HepG2 (cell line): Measurements from ENCODE around the gene EBF3. TPM values are rescaled to one million over a fixed set of nuclear protein-coding genes. Genes with fewer than 3 reads are reported as not detected.

Experiments
- KLF11 ChIP-seq: IDR thresholded peaks from 2 replicates; pipeline ENCODE4 v1.6.1; 2016; ENCODE audit warnings: missing compliant biosample characterization
- NKX3-1 ChIP-seq: sonication (generic); formaldehyde crosslinking; IDR thresholded peaks from 2 replicates; pipeline ENCODE4 v1.5.0; 2020; ENCODE audit warnings: missing genetic modification reagents
- REL ChIP-seq: sonication (generic); formaldehyde crosslinking; conservative IDR thresholded peaks from 2 replicates; pipeline ENCODE4 v1.8.0; 2022; ENCODE audit warnings: mild to moderate bottlenecking, missing genetic modification reagents, moderate library complexity
- RXRB ChIP-seq: IDR thresholded peaks from 2 replicates; pipeline ENCODE4 v1.6.1; 2016; ENCODE audit warnings: borderline replicate concordance, missing genetic modification reagents, missing compliant biosample characterization
- polyA plus RNA-seq, 8 experiments: library from polyadenylated mRNA; depleted of rRNA in 3 of 8; stranded (reverse) in 7 of 8; unstranded in 1 of 8; fragments of >200 nt; fragmentation: Illumina TruSeq in 4 of 8; extraction: Trizol in 4 of 8; gene quantifications; 2 replicates each; pipeline versions ENCODE4 v1.2.1 to v1.2.3, GENCODE V29; 2011 to 2016; ENCODE audit warnings: low read depth in 4 of 8, missing spikeins in 1 of 8, mixed read lengths in 1 of 8; ENCODE audit not compliant: insufficient read depth in 1 of 8
- total RNA-seq, 5 experiments: library from RNA; depleted of rRNA; stranded (reverse); fragments of >200 nt; fragmentation: Illumina TruSeq; extraction: Trizol; gene quantifications; 2 replicates each; pipeline ENCODE4 v1.2.3, GENCODE V29; 2016; ENCODE audit warnings: low read depth in 1 of 5
- TF ChIP-seq, protein P1 (sequence below): sonication (generic); formaldehyde crosslinking; IDR thresholded peaks from 2 replicates; pipeline ENCODE4 v1.9.0; 2021; ENCODE audit warnings: missing genetic modification reagents, mild to moderate bottlenecking, borderline replicate concordance
- TF ChIP-seq, protein P2 (sequence below): sonication (generic); formaldehyde crosslinking; IDR thresholded peaks from 2 replicates; pipeline ENCODE4 v1.4.0; 2020; ENCODE audit warnings: missing genetic modification reagents, mild to moderate bottlenecking, borderline replicate concordance
- TF ChIP-seq, protein P3 (sequence below): sonication (generic); formaldehyde crosslinking; IDR thresholded peaks from 2 replicates; pipeline ENCODE4 v1.8.0; 2022; ENCODE audit warnings: mild to moderate bottlenecking, missing genetic modification reagents, moderate library complexity
- TF ChIP-seq, protein P4 (sequence below): sonication (generic); formaldehyde crosslinking; conservative IDR thresholded peaks from 2 replicates; pipeline ENCODE4 v1.8.0; 2022; ENCODE audit warnings: missing genetic modification reagents

The EBF3 gene
- total and polyA plus RNA-seq, 2 of the 13 experiments (the other 11 are each of a cell fraction or from before 2014, with no cell fraction given) = not detected

DNA sequence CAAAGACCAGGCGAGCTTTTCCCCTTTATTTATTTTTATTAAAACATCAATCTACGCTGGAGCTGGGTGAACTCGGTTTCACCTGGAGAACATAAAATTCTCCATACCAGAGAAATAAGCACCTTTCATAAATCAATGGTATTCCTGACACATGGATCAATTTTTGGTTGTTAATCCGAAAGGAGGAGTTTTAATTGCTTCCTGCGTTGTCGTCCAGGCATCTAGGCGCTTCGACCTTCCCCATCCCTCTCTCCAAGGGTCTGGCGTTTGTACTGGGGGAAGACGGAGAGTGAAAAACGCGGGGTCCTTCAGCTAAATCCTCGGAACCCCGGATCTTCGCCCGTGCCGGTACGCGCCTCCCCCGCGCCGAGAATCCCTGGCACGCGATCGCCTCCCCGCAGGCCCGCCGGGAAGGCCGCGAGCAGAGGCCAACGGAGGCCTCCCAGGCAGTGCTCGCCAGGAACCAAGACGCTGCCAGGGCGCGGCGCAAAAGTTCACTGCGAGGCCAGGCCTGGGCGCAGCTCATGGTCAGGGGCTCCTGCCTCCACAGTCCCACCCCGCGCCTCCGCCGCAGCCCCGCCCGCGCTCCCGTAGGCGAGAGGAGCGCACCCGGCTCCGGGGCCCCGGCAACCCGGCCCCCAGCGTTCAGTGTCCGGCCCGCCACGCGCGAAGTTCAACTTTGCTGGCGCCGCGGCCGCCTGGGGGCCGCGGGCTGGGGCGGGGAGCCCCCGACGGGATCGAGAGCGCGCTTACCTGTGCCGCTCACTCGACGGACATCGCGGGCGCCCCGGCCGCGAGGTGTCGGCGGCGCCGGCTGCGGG, 8.3 kb upstream of the EBF3 start (continued):
- TF ChIP-seq RXRB (CRISPR knock-in tag) (no peak), KLF11 (CRISPR knock-in tag) (no peak), NKX3-1 (CRISPR knock-in tag) (no peak), REL (CRISPR knock-in tag) (no peak)
- TF ChIP-seq, protein P1, sequence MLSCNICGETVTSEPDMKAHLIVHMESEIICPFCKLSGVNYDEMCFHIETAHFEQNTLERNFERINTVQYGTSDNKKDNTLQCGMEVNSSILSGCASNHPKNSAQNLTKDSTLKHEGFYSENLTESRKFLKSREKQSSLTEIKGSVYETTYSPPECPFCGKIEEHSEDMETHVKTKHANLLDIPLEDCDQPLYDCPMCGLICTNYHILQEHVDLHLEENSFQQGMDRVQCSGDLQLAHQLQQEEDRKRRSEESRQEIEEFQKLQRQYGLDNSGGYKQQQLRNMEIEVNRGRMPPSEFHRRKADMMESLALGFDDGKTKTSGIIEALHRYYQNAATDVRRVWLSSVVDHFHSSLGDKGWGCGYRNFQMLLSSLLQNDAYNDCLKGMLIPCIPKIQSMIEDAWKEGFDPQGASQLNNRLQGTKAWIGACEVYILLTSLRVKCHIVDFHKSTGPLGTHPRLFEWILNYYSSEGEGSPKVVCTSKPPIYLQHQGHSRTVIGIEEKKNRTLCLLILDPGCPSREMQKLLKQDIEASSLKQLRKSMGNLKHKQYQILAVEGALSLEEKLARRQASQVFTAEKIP = no peak
- TF ChIP-seq, protein P2, sequence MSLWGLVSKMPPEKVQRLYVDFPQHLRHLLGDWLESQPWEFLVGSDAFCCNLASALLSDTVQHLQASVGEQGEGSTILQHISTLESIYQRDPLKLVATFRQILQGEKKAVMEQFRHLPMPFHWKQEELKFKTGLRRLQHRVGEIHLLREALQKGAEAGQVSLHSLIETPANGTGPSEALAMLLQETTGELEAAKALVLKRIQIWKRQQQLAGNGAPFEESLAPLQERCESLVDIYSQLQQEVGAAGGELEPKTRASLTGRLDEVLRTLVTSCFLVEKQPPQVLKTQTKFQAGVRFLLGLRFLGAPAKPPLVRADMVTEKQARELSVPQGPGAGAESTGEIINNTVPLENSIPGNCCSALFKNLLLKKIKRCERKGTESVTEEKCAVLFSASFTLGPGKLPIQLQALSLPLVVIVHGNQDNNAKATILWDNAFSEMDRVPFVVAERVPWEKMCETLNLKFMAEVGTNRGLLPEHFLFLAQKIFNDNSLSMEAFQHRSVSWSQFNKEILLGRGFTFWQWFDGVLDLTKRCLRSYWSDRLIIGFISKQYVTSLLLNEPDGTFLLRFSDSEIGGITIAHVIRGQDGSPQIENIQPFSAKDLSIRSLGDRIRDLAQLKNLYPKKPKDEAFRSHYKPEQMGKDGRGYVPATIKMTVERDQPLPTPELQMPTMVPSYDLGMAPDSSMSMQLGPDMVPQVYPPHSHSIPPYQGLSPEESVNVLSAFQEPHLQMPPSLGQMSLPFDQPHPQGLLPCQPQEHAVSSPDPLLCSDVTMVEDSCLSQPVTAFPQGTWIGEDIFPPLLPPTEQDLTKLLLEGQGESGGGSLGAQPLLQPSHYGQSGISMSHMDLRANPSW (CRISPR knock-in tag) = no peak
- TF ChIP-seq, protein P3, sequence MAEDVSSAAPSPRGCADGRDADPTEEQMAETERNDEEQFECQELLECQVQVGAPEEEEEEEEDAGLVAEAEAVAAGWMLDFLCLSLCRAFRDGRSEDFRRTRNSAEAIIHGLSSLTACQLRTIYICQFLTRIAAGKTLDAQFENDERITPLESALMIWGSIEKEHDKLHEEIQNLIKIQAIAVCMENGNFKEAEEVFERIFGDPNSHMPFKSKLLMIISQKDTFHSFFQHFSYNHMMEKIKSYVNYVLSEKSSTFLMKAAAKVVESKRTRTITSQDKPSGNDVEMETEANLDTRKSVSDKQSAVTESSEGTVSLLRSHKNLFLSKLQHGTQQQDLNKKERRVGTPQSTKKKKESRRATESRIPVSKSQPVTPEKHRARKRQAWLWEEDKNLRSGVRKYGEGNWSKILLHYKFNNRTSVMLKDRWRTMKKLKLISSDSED (CRISPR knock-in tag) = no peak
- TF ChIP-seq, protein P4, sequence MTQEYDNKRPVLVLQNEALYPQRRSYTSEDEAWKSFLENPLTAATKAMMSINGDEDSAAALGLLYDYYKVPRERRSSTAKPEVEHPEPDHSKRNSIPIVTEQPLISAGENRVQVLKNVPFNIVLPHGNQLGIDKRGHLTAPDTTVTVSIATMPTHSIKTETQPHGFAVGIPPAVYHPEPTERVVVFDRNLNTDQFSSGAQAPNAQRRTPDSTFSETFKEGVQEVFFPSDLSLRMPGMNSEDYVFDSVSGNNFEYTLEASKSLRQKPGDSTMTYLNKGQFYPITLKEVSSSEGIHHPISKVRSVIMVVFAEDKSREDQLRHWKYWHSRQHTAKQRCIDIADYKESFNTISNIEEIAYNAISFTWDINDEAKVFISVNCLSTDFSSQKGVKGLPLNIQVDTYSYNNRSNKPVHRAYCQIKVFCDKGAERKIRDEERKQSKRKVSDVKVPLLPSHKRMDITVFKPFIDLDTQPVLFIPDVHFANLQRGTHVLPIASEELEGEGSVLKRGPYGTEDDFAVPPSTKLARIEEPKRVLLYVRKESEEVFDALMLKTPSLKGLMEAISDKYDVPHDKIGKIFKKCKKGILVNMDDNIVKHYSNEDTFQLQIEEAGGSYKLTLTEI (CRISPR knock-in tag) = no peak
